ENCODE data around the gene C1orf141.
"Not testable (repeated sequence)": the region's sequence is repeated elsewhere in the genome, so short reads cannot be mapped to it uniquely, and the experiment has no call there.

Gene C1orf141

DNA sequence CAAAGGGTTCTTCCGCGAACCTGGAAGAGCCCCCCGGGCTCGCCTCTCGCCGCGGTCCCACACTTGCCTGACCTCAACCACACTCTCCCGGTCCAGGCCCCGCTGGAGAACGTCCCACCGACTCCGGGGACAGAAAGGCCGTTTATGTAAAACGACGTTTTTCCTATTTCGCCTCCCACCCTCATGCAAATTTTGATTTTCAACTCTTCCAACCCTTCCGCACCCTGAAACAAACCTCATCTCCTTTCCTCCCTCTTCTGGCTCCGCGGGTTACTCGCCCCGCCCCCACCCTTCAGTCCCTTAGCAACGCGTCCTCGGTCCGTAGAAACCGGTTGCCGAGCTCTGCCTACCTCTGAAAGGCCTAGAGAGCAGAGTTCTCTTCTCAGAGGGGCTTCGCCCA lies at the start of gene C1orf141:
Gene C1orf141 (minus strand): TSS at position 276 of the 400 bp plus-strand sequence. CDS start 7,730 bp downstream, outside the sequence.
- peak; percentile 52 for DNase-seq

DNA sequence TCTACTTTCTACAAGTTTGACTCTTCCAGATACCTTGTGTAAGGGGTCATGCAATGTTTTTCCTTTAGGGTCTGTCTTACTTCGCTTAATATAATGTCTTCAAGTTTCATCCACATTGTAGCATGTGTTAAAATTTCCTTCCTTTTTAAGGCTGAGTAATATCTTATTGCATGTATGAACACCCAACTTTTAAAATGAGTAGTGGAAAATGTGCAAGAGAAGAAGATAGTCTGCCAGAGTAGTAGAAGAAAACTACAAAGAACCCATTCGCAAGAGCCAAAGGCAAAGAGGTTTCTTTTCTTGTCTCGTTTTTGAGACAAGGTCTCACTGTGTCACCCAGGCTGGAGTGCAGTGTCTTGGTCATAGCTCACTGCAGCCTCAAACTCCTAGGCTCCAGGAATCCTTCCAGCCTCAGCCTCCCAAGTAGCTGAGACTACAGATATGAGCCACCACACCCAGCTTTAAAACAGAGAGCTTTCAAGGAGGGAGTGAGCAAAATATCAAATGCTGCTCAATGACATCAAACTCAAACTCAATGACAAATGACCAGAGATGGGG lies 40.8 kb upstream of the C1orf141 start:
- DNase-seq: no peak

GRCh38 chr1:67174716-67175284 lies 40.0 kb upstream of the C1orf141 start:
- no peak for DNase-seq

GRCh38 chr1:67173988-67174387 lies 39.2 kb upstream of the C1orf141 start:
- DNase-seq: no peak

GRCh38 chr1:67171978-67172377 lies 37.2 kb upstream of the C1orf141 start:
- no peak for DNase-seq

DNA sequence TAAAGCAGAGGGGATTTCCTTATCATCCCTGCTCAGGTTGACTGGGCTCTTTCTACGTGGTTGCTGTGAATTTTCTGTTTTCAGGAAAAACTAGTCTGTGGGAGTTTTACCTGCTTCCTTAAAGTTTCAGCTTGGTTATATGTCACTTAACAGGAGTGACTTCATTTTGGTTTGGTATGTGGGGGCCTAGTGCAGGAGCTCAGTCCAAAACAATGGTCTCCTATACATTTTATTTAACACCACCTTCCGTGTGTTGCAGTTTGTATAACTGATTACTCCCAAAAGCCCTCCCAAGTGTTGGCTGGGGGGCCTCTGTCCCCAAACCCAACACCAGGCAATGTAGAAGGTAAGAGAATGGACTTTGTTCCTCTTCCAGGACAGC lies 36.8 kb upstream of the C1orf141 start:
- DNase-seq: no peak

- DNase-seq: no peak
Measured at GRCh38 chr1:67170751-67171573, 36.2 kb upstream of the C1orf141 start.

DNA sequence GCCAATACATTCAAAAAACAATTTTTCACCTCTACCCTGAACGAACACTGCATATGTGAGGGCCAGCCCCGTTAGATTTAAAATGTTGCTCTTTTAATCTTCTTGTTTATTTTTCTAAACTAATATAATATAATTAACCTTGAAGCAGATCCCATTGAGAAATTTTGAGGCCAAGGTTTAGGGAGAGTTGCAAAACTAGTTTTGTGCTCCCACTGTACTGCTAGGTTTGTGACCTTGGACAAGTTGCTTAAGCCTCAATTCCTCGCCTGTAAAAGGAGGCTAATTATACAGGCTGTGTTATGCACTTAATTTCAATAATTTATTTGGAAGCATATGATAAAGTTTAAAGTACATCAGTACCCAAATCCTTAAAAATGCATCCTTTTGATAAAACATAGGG lies 35.2 kb upstream of the C1orf141 start:
- DNase-seq: no peak

DNA sequence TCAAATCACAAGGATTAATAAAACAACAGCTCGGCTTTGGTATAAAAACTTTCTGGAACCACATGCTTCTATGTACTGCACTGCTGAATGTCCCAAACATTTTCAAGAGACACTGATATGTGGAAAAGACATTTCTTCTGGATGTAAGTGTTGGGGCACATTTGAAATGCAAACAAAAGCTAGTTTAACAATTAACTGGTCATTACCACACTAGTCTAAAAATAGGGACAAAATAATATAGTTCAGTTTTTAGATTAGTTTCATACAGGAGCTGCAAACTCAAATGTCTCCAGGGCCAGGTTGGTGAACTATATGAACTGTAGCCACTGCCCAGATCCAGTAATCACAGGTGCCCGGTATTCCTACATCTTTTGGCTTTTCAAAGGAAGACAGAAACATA lies 34.7 kb upstream of the C1orf141 start:
- DNase-seq: no peak

- no peak for DNase-seq
Measured at GRCh38 chr1:67166196-67166595, 31.4 kb upstream of the C1orf141 start, which contains the start of gene IL23R. TSS of gene IL23R (plus strand) at chr1:67166454. CDS start at chr1:67168121, 1,667 bp downstream.

GRCh38 chr1:67165468-67166041 lies 30.8 kb upstream of the C1orf141 start:
- DNase-seq: no peak

- peak; percentile 31 for DNase-seq
Measured at GRCh38 chr1:67162954-67163353, 28.2 kb upstream of the C1orf141 start.

GRCh38 chr1:67159233-67159632 lies 24.5 kb upstream of the C1orf141 start:
- no peak for DNase-seq

DNA sequence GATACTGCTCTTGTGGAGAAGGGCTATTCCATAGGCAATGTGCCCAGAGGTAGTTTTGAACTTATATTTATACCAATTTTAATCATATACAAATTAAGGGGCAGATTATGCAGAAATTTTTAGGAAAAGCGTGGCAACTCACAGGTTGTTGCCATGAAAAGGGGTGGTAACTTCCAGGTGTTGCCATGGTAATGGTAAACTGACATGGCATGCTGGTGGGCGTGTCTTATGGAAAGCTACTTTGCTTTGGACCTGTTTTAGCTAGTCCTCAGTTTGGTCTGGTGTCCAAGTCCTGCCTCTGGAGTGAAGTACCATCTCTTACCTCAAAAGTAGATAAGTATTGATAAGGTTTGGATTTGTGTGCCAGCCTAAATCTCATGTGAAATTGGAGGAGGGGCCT lies 23.6 kb upstream of the C1orf141 start:
- DNase-seq: no peak

DNA sequence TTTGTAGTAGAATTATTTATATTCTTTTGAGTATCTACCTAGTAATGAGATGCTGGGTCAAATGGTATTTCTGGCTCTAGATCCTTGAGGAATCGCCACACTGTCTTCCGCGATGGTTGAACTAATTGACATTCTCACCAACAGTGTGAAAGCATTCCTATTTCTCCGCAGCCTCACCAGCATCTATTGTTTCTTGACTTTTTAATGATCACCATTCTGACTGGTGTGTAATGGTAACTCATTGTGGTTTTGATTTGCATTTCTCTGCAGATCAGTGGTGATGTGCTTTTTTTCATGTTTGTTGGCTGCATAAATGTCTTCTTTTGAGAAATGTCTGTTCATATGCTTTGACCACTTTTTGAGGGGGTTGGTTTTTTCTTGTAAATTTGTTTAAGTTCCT lies 16.2 kb upstream of the C1orf141 start:
- DNase-seq: no peak

- DNase-seq: peak; percentile 74
Measured at GRCh38 chr1:67149179-67149770, 14.5 kb upstream of the C1orf141 start.

DNA sequence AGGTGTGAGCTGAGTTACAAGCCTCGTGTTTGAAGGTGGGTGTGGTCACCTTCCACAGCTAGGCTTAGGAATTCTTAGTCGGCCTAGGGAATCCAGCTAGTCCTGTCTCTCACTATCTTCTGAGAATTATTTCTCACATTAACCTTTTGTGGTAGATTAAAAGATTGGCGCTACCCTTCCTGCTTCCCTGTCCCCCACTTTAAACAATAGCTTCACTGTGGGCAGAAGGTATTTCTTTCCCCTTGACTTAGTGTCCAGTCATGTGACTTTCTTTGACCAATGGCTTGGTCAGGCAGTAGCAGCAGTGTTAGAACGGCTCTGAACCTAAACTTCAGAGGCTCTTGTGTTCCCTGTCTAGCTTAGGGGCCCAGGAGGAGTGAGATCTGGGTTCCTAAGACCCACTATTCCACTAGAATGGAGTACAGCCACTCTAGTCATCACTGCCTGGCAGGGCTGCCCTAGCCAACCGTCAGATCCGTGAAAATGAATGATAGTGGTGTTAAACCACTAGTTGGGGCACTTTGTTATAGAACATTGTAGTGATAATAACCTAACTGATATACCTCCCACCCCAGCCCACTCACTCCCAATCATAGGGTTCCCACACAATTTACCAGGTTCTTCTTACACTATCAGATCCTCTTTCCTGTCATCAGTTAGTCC lies 13.9 kb upstream of the C1orf141 start:
- no peak for DNase-seq

- not testable (repeated sequence) for DNase-seq
Measured at GRCh38 chr1:67147973-67148372, 13.2 kb upstream of the C1orf141 start.

DNA sequence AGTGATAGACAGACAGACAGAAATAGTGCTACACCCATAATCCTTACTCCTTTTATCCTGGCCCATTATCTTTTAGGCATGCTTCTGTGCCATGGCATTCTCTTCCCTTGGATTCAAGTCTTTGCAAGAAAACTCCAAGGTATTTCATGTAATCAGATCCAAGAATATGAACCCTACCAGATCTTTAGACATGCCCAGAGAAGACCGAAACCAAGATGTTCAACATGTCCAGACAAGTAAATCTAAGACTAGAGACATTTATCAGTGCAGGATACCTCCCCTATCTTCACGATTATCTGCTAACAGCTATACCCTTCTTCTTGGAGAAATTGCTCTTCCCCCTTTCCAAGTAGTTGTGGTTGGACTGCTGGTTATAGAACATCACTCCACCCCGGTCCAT lies 11.8 kb upstream of the C1orf141 start:
- DNase-seq: no peak

GRCh38 chr1:67146101-67146500 lies 11.3 kb upstream of the C1orf141 start:
- DNase-seq: no peak

DNA sequence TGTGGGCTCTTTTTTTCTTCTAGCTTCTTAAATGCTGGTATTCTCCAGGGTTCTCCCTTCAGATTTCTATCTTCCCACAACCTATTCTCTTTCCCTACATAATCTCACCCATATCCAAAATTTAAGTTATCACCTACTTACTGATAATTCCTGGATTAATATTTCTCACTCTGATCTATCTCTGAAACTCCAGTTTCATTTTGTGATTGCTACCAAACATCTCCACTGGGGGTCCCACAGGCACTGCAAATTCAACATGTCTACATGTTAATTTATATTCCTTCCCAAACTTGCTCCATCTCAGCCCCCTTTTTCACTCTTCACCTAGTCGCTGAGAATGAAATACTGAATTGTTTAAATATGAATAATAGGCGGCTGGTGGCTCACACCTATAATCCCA lies 9.9 kb upstream of the C1orf141 start:
- peak; percentile 38 for DNase-seq

- DNase-seq: no peak
Measured at GRCh38 chr1:67143966-67144365, 9.2 kb upstream of the C1orf141 start.

GRCh38 chr1:67142931-67143330 lies 8.2 kb upstream of the C1orf141 start:
- no peak for DNase-seq

Measured in CD4-positive, alpha-beta T cell treated with Interleukin-6 for 4 hours (primary cell).